Fibroblast of mammary gland (primary cell): ENCODE measurements around the gene PRKAR2A.

Source experiments
- DNase-seq: peaks from one replicate; pipeline ENCODE4 v3.0.0-alpha.2; 2010; ENCODE audit warnings: low read depth
- H3K4me3 ChIP-seq: 2 replicates; pipeline ENCODE4 v1.5.1; 2011; ENCODE audit warnings: low read depth, mild to moderate bottlenecking, low read length, moderate library complexity; ENCODE audit not compliant: control insufficient read depth
- TF ChIP-seq, protein P1 (sequence below): conservative IDR thresholded peaks from 2 replicates; pipeline ENCODE4 v1.5.1; 2011; ENCODE audit warnings: low read depth, low read length, inconsistent platforms; ENCODE audit not compliant: control insufficient read depth, insufficient read depth

Gene PRKAR2A

DNA sequence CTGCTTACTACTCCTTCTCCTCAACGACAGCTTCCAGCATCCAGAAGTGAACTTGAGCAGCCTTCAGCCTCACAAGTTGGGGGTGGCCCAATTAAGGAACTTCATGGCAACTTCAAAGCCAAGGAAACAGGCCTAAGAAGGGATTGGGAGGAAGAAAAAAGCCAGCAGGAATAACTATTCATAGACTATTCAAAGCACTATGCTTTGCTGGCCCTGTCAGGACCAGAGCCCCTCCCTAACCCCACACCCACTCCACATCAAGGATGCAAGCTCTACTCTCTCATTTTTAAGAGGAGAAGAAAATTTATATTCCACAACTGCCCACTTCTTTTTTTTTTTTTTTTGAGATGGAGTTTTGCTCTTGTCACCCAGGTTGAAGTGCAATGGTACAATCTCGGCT, 10.0 kb upstream of the PRKAR2A start:
- DNase-seq: no peak
- TF ChIP-seq, protein P1, sequence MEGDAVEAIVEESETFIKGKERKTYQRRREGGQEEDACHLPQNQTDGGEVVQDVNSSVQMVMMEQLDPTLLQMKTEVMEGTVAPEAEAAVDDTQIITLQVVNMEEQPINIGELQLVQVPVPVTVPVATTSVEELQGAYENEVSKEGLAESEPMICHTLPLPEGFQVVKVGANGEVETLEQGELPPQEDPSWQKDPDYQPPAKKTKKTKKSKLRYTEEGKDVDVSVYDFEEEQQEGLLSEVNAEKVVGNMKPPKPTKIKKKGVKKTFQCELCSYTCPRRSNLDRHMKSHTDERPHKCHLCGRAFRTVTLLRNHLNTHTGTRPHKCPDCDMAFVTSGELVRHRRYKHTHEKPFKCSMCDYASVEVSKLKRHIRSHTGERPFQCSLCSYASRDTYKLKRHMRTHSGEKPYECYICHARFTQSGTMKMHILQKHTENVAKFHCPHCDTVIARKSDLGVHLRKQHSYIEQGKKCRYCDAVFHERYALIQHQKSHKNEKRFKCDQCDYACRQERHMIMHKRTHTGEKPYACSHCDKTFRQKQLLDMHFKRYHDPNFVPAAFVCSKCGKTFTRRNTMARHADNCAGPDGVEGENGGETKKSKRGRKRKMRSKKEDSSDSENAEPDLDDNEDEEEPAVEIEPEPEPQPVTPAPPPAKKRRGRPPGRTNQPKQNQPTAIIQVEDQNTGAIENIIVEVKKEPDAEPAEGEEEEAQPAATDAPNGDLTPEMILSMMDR: no peak
- H3K4me3 ChIP-seq: no peak overlapping the region

GRCh38 chr3:48856469-48856868, 8.8 kb upstream of the PRKAR2A start:
- no peak for DNase-seq
- TF ChIP-seq, protein P1: no peak
- no peak overlapping the region for H3K4me3 ChIP-seq

DNA sequence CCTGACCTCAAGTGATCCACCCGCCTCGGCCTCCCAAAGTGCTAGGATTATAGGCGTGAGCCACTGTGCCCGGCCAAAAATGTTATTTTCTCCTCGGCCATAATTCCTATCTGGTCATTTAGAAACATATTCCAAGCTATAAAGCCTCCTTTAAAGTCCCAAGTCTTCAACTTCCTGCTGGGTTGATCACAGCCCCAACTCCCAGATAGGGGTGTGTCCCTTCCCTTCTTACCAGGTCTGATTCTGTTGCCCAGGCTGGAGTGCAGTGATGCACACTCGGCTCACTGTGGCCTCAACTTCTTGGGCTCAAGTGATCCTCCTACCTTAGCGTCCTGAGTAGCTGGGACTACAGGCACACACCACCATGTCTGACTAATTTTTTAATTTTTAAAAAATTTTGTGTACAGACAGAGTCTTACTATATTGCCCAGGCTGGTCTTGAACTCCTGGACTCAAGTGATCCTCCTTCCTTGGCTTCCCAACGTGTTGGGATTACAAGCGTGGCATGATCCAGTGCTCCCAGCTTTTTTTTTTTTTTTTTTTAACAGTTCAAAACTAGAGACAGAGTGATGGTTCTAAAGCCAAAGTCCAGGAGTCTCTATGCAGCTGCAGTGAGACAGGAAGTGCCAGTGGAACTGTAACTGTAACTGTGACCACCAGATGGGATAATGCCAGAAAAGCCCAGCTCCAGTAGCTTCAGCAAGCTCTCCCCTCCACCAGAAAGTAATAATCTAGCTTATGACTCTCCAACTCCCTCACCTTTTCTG, 8.2 kb upstream of the PRKAR2A start:
- H3K4me3 ChIP-seq: no peak overlapping the region
- TF ChIP-seq, protein P1: no peak
- no peak for DNase-seq

DNA sequence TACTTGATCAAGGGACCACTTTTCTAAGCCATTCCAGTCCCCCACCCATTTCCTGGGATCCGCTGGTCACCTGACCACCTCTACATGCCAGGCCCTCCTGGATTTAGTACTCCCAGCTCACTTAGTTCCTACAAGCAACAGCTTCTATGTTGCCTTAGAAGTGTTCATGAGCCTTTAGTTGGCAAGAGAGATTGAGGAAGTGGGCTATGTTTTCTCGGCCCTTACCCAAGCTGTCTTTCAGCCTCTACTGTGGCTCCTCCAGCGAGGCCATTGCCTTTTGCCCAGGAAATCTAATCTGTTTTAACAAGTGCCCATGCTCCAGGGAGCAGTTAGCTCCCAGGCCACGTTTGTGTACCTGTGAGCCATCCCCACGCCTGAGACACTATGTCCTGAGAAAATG, 4.5 kb upstream of the PRKAR2A start:
- TF ChIP-seq, protein P1: no peak
- H3K4me3 ChIP-seq: no peak overlapping the region
- DNase-seq: no peak

- TF ChIP-seq, protein P1: no peak
- DNase-seq: peak; percentile 20
These were observed 3.7 kb upstream of the PRKAR2A start for GRCh38 chr3:48851407-48851806.

GRCh38 chr3:48848816-48849515, 1.3 kb upstream of the PRKAR2A start:
- TF ChIP-seq, protein P1: no peak
- DNase-seq: no peak
- H3K4me3 ChIP-seq: no peak overlapping the region

More at GRCh38 chr3:48851407-48851806, 3.7 kb upstream of the PRKAR2A start:
- no peak overlapping the region for H3K4me3 ChIP-seq
